ENCODE data around the gene CCL23.
"Not testable (repeated sequence)": the region's sequence is repeated elsewhere in the genome, so short reads cannot be mapped to it uniquely, and the experiment has no call there.

Gene CCL23

GRCh38 chr17:36030956-36031355 is 13.2 kb upstream of the CCL23 start:
- no peaks in the 10 kb centered on the region for H3K4me1 ChIP-seq (ENCODE audit: control insufficient read depth, insufficient read depth, low read length)
- no peaks in the 10 kb centered on the region for H3K36me3 ChIP-seq (ENCODE audit: control insufficient read depth, insufficient read depth, low read length)
- H3K9ac ChIP-seq (ENCODE audit: low read length): no peak overlapping the region
- no peak overlapping the region for H3K27ac ChIP-seq (ENCODE audit: low read depth, low read length)
- no peak overlapping the region for H3K4me3 ChIP-seq (ENCODE audit: low read length)
- H3K27me3 ChIP-seq (ENCODE audit: control insufficient read depth, insufficient read depth, low read length): no peaks in the 10 kb centered on the region

- no peak overlapping the region for H3K9ac ChIP-seq (ENCODE audit: low read length)
- no peaks in the 10 kb centered on the region for H3K4me1 ChIP-seq (ENCODE audit: control insufficient read depth, insufficient read depth, low read length)
- H3K4me3 ChIP-seq (ENCODE audit: low read length): no peak overlapping the region
- no peak overlapping the region for H3K27ac ChIP-seq (ENCODE audit: low read depth, low read length)
- no peaks in the 10 kb centered on the region for H3K36me3 ChIP-seq (ENCODE audit: control insufficient read depth, insufficient read depth, low read length)
- no peaks in the 10 kb centered on the region for H3K27me3 ChIP-seq (ENCODE audit: control insufficient read depth, insufficient read depth, low read length)
These were observed 10.0 kb upstream of the CCL23 start for GRCh38 chr17:36027761-36028160.

GRCh38 chr17:36024106-36024869 is 6.5 kb upstream of the CCL23 start:
- Histone ChIP-seq H3K4me1 (ENCODE audit: control insufficient read depth, insufficient read depth, low read length) (no peaks in the 10 kb centered on the region), H3K27ac (ENCODE audit: low read depth, low read length) (no peak overlapping the region), H3K9ac (ENCODE audit: low read length) (no peak overlapping the region), H3K36me3 (ENCODE audit: control insufficient read depth, insufficient read depth, low read length) (no peaks in the 10 kb centered on the region), H3K4me3 (ENCODE audit: low read length) (no peak overlapping the region), H3K27me3 (ENCODE audit: control insufficient read depth, insufficient read depth, low read length) (no peaks in the 10 kb centered on the region)

GRCh38 chr17:36019423-36019822 is 1.7 kb upstream of the CCL23 start:
- no peaks in the 10 kb centered on the region for H3K4me1 ChIP-seq (ENCODE audit: control insufficient read depth, insufficient read depth, low read length)
- no peaks in the 10 kb centered on the region for H3K36me3 ChIP-seq (ENCODE audit: control insufficient read depth, insufficient read depth, low read length)
- H3K9ac ChIP-seq (ENCODE audit: low read length): no peak overlapping the region
- H3K27me3 ChIP-seq (ENCODE audit: control insufficient read depth, insufficient read depth, low read length): no peaks in the 10 kb centered on the region
- no peak overlapping the region for H3K4me3 ChIP-seq (ENCODE audit: low read length)
- H3K27ac ChIP-seq (ENCODE audit: low read depth, low read length): no peak overlapping the region

- Histone ChIP-seq H3K9ac (ENCODE audit: low read length) (no peak overlapping the region), H3K4me1 (ENCODE audit: control insufficient read depth, insufficient read depth, low read length) (no peaks in the 10 kb centered on the region), H3K36me3 (ENCODE audit: control insufficient read depth, insufficient read depth, low read length) (no peaks in the 10 kb centered on the region), H3K4me3 (ENCODE audit: low read length) (no peak overlapping the region), H3K27ac (ENCODE audit: low read depth, low read length) (no peak overlapping the region), H3K27me3 (ENCODE audit: control insufficient read depth, insufficient read depth, low read length) (no peaks in the 10 kb centered on the region)
These were observed 1.2 kb downstream of the CCL23 start for GRCh38 chr17:36016555-36016954.

- H3K9ac ChIP-seq (ENCODE audit: low read length); H3K4me1 ChIP-seq (ENCODE audit: control insufficient read depth, insufficient read depth, low read length); H3K36me3 ChIP-seq (ENCODE audit: control insufficient read depth, insufficient read depth, low read length); H3K27ac ChIP-seq (ENCODE audit: low read depth, low read length); H3K27me3 ChIP-seq (ENCODE audit: control insufficient read depth, insufficient read depth, low read length); H3K4me3 ChIP-seq (ENCODE audit: low read length): not testable (repeated sequence)
These were observed 1.9 kb downstream of the CCL23 start for GRCh38 chr17:36015895-36016294.

- Histone ChIP-seq H3K4me3 (ENCODE audit: low read length) (no peak overlapping the region), H3K27me3 (ENCODE audit: control insufficient read depth, insufficient read depth, low read length) (no peaks in the 10 kb centered on the region)
These were observed 2.8 kb downstream of the CCL23 start for GRCh38 chr17:36014946-36015345.

GRCh38 chr17:36011201-36011600 is 6.6 kb downstream of the CCL23 start:
- H3K27ac ChIP-seq (ENCODE audit: low read depth, low read length): no peak overlapping the region
- H3K27me3 ChIP-seq (ENCODE audit: control insufficient read depth, insufficient read depth, low read length): no peaks in the 10 kb centered on the region
- no peak overlapping the region for H3K4me3 ChIP-seq (ENCODE audit: low read length)
- H3K4me1 ChIP-seq (ENCODE audit: control insufficient read depth, insufficient read depth, low read length): no peaks in the 10 kb centered on the region
- no peak overlapping the region for H3K9ac ChIP-seq (ENCODE audit: low read length)
- no peaks in the 10 kb centered on the region for H3K36me3 ChIP-seq (ENCODE audit: control insufficient read depth, insufficient read depth, low read length)

More at GRCh38 chr17:36014946-36015345, 2.8 kb downstream of the CCL23 start:
- Histone ChIP-seq H3K4me1 (ENCODE audit: control insufficient read depth, insufficient read depth, low read length) (no peaks in the 10 kb centered on the region), H3K9ac (ENCODE audit: low read length) (no peak overlapping the region), H3K36me3 (ENCODE audit: control insufficient read depth, insufficient read depth, low read length) (no peaks in the 10 kb centered on the region), H3K27ac (ENCODE audit: low read depth, low read length) (no peak overlapping the region)

- H3K9ac ChIP-seq (ENCODE audit: low read length): no peak overlapping the region
- H3K4me3 ChIP-seq (ENCODE audit: low read length): no peak overlapping the region
- no peak overlapping the region for H3K27ac ChIP-seq (ENCODE audit: low read depth, low read length)
- H3K27me3 ChIP-seq (ENCODE audit: control insufficient read depth, insufficient read depth, low read length): no peaks in the 10 kb centered on the region
- no peaks in the 10 kb centered on the region for H3K4me1 ChIP-seq (ENCODE audit: control insufficient read depth, insufficient read depth, low read length)
- no peaks in the 10 kb centered on the region for H3K36me3 ChIP-seq (ENCODE audit: control insufficient read depth, insufficient read depth, low read length)
These were observed 8.6 kb downstream of the CCL23 start for GRCh38 chr17:36008998-36009665.

- no peaks in the 10 kb centered on the region for H3K27me3 ChIP-seq (ENCODE audit: control insufficient read depth, insufficient read depth, low read length)
- no peak overlapping the region for H3K9ac ChIP-seq (ENCODE audit: low read length)
- H3K27ac ChIP-seq (ENCODE audit: low read depth, low read length): no peak overlapping the region
- no peaks in the 10 kb centered on the region for H3K4me1 ChIP-seq (ENCODE audit: control insufficient read depth, insufficient read depth, low read length)
- no peaks in the 10 kb centered on the region for H3K36me3 ChIP-seq (ENCODE audit: control insufficient read depth, insufficient read depth, low read length)
- H3K4me3 ChIP-seq (ENCODE audit: low read length): no peak overlapping the region
These were observed 13.1 kb downstream of the CCL23 start for GRCh38 chr17:36004594-36005108.

GRCh38 chr17:36002631-36003030 is 15.1 kb downstream of the CCL23 start:
- Histone ChIP-seq H3K36me3 (ENCODE audit: control insufficient read depth, insufficient read depth, low read length) (no peaks in the 10 kb centered on the region), H3K4me3 (ENCODE audit: low read length) (no peak overlapping the region), H3K9ac (ENCODE audit: low read length) (no peak overlapping the region), H3K4me1 (ENCODE audit: control insufficient read depth, insufficient read depth, low read length) (no peaks in the 10 kb centered on the region), H3K27ac (ENCODE audit: low read depth, low read length) (no peak overlapping the region), H3K27me3 (ENCODE audit: control insufficient read depth, insufficient read depth, low read length) (no peaks in the 10 kb centered on the region)

GRCh38 chr17:36001862-36002603 is 15.7 kb downstream of the CCL23 start:
- Histone ChIP-seq H3K9ac (ENCODE audit: low read length) (no peak overlapping the region), H3K4me1 (ENCODE audit: control insufficient read depth, insufficient read depth, low read length) (no peaks in the 10 kb centered on the region), H3K36me3 (ENCODE audit: control insufficient read depth, insufficient read depth, low read length) (no peaks in the 10 kb centered on the region), H3K27ac (ENCODE audit: low read depth, low read length) (no peak overlapping the region), H3K4me3 (ENCODE audit: low read length) (peak overlapping the region; percentile 31), H3K27me3 (ENCODE audit: control insufficient read depth, insufficient read depth, low read length) (no peaks in the 10 kb centered on the region)
